Sigmoid colon (tissue), 4 donors: ENCODE data around the gene ZNF217.
"Not testable (repeated sequence)": the region's sequence is repeated elsewhere in the genome, so short reads cannot be mapped to it uniquely, and the experiment has no call there.

Experiments used
- CTCF ChIP-seq, 4 experiments: fragments of 450-650 bp in 3 of 4; fragments of 200-600 bp in 1 of 4; IDR thresholded peaks; one replicate each; pipeline ENCODE4 v1.5.1; 2016 to 2019; ENCODE audit warnings: antibody characterized with exemption in 4 of 4, mild to moderate bottlenecking in 3 of 4, moderate library complexity in 2 of 4
- EP300 ChIP-seq, 4 donors: sonication (generic); formaldehyde crosslinking; IDR thresholded peaks; one replicate each; pipeline ENCODE4 v1.6.1; 2017; ENCODE audit warnings: antibody characterized with exemption in 4 of 4
- POLR2A ChIP-seq, 2 donors: fragments of 450-650 bp; IDR thresholded peaks; one replicate each; pipeline ENCODE4 v1.6.1; 2016; ENCODE audit warnings: antibody characterized with exemption in 2 of 2, mild to moderate bottlenecking in 2 of 2, moderate library complexity in 2 of 2
- POLR2AphosphoS5 ChIP-seq, 4 donors: sonication (generic); formaldehyde crosslinking; IDR thresholded peaks; one replicate each; pipeline ENCODE4 v1.6.1; 2017; ENCODE audit warnings: antibody characterized with exemption in 4 of 4

GRCh38 chr20:53591206-53591741 lies 2.4 kb downstream of the ZNF217 start:
- TF ChIP-seq POLR2A, CTCF, EP300, POLR2AphosphoS5 (IDR thresholded peaks at IDR 0.05): not testable (repeated sequence)
